ENCODE measurements around the gene UNC119.

The UNC119 gene

DNA sequence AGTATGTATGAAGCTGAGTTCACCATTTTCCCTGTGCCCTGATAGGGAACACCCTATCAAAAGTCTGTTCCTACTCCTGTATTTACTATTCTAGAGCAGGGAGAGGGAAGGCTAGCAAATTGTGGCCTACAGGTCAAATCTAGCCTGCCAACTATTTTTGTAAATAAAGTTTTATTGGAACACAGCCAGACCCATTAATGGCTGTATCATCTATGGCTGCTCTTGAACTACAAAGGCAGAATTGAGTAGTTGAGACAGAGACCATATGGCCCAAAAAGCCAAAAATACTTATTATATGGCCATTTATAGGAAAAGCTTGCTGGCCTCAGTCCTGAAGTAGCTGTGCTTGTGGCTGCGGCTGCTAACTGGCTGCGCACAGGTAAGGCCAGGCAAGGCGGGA, 28.5 kb upstream of the UNC119 start:
- TF ChIP-seq, protein P1, sequence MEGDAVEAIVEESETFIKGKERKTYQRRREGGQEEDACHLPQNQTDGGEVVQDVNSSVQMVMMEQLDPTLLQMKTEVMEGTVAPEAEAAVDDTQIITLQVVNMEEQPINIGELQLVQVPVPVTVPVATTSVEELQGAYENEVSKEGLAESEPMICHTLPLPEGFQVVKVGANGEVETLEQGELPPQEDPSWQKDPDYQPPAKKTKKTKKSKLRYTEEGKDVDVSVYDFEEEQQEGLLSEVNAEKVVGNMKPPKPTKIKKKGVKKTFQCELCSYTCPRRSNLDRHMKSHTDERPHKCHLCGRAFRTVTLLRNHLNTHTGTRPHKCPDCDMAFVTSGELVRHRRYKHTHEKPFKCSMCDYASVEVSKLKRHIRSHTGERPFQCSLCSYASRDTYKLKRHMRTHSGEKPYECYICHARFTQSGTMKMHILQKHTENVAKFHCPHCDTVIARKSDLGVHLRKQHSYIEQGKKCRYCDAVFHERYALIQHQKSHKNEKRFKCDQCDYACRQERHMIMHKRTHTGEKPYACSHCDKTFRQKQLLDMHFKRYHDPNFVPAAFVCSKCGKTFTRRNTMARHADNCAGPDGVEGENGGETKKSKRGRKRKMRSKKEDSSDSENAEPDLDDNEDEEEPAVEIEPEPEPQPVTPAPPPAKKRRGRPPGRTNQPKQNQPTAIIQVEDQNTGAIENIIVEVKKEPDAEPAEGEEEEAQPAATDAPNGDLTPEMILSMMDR (conservative IDR thresholded peaks at IDR 0.05; ENCODE audit: low read length), result no peak
- no peak for TF ChIP-seq EZH2phosphoT487 (IDR thresholded peaks at IDR 0.05; ENCODE audit: borderline replicate concordance)
- Histone ChIP-seq H3K27me3 (ENCODE audit: insufficient read depth, low read length, poor library complexity, severe bottlenecking) (no peaks in the 10 kb centered on the region), H4K20me1 (ENCODE audit: insufficient read depth, low read length, poor library complexity, severe bottlenecking) (no peaks in the 10 kb centered on the region), H3K36me3 (ENCODE audit: insufficient read depth, low read length) (peaks cover 83% of the 10 kb centered on the region; the same call in 1 of the 2 replicates), H3F3A (ENCODE audit: low read depth) (no peaks in the 10 kb centered on the region), H3K4me2 (ENCODE audit: low read depth, low read length, poor library complexity, severe bottlenecking) (no peak overlapping the region), H3K9ac (ENCODE audit: low read depth, low read length, poor library complexity, severe bottlenecking) (no peak overlapping the region), H3K9me3 (ENCODE audit: insufficient read depth, low read depth, low read length) (no peaks in the 10 kb centered on the region), H3K9me2 (replicated peaks; ENCODE audit: low read depth, low read length) (no peaks in the 10 kb centered on the region), H3K4me3 (ENCODE audit: low read length, poor library complexity, severe bottlenecking) (no peak overlapping the region), H2AFZ (ENCODE audit: low read length) (no peak overlapping the region), H3K79me2 (ENCODE audit: insufficient read depth, low read length) (no peaks in the 10 kb centered on the region), H3K4me1 (ENCODE audit: insufficient read depth, low read length, poor library complexity, severe bottlenecking) (no peaks in the 10 kb centered on the region)

DNA sequence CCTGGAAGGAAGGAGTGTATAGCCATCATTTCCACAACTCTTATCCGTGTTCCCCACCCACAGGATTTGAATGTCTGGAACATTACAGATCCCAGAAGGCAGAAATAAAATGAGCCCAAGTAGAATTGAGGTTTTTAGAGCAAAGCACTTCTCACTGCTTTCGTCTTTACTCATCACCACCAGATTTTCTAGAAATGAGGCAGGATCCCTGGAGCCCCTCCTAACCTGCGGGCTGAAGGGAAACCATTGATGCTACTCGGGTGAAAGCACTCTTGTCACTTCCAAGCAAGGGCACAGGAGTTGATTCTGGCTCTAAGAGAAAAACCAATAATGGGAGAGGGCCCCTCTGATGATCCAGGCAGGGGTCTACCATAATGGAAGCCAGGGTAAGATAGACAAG, 27.1 kb upstream of the UNC119 start:
- no peaks in the 10 kb centered on the region for H3F3A ChIP-seq (ENCODE audit: low read depth)
- H3K79me2 ChIP-seq (ENCODE audit: insufficient read depth, low read length), result no peaks in the 10 kb centered on the region
- no peaks in the 10 kb centered on the region for H3K4me1 ChIP-seq (ENCODE audit: insufficient read depth, low read length, poor library complexity, severe bottlenecking)
- no peaks in the 10 kb centered on the region for H3K9me2 ChIP-seq (replicated peaks; ENCODE audit: low read depth, low read length)
- H3K36me3 ChIP-seq (ENCODE audit: insufficient read depth, low read length), result peaks cover 68% of the 10 kb centered on the region; the same call in 1 of the 2 replicates
- no peak overlapping the region for H3K4me2 ChIP-seq (ENCODE audit: low read depth, low read length, poor library complexity, severe bottlenecking)
- H3K9ac ChIP-seq (ENCODE audit: low read depth, low read length, poor library complexity, severe bottlenecking), result no peak overlapping the region
- H3K9me3 ChIP-seq (ENCODE audit: insufficient read depth, low read depth, low read length), result no peaks in the 10 kb centered on the region
- TF ChIP-seq, protein P1 (conservative IDR thresholded peaks at IDR 0.05; ENCODE audit: low read length), result no peak
- TF ChIP-seq EZH2phosphoT487 (IDR thresholded peaks at IDR 0.05; ENCODE audit: borderline replicate concordance), result no peak
- H3K27me3 ChIP-seq (ENCODE audit: insufficient read depth, low read length, poor library complexity, severe bottlenecking), result no peaks in the 10 kb centered on the region
- H2AFZ ChIP-seq (ENCODE audit: low read length), result no peak overlapping the region
- no peak overlapping the region for H3K4me3 ChIP-seq (ENCODE audit: low read length, poor library complexity, severe bottlenecking)
- H4K20me1 ChIP-seq (ENCODE audit: insufficient read depth, low read length, poor library complexity, severe bottlenecking), result no peaks in the 10 kb centered on the region

DNA sequence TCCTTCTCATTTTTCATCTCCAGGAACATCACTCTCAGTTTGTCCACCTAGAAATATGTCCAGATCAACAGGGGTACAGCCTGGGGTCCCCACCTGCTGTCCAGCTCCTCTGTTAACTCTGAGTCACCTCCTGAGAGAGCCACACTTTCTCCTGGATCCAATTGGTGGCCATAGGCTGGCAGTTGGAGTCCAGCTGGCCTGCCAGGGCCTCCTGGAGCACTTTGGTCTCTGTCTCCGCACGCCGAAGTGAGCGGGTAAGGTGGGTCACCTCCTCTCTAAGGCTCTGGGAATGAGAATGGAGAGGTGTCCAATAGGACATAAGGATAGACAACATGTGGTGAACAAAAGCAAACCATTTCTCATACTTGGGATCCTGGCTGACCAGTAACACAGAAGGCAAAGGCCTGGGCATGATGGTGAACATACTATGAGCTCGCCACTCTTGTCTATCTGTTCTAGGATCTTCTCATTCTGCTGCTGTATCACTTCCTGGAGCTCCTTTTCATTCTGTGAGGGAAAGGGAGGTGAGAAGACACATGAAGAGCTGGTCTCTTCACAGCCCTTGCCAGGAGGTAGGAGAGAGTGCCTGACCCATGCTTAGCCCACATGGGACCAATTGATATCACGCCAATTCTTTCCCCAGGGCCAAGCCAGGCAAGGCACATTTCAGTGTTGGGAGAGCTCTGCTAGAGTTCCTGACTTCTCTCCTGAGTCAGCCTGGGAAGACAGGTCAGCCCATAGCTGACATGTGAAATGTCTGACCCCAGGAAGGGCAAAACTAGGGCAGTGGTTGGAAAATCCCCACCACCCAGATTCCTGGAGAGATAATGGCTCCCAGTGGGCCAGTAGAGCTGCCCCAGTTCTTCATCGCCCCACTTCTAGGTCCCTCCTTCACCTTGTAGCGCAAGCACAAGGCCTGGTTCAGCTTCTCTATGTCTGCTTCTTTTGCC, 26.1 kb upstream of the UNC119 start:
- Histone ChIP-seq H3K4me1 (ENCODE audit: insufficient read depth, low read length, poor library complexity, severe bottlenecking) (no peaks in the 10 kb centered on the region), H3K4me2 (ENCODE audit: low read depth, low read length, poor library complexity, severe bottlenecking) (no peak overlapping the region), H3K4me3 (ENCODE audit: low read length, poor library complexity, severe bottlenecking) (no peak overlapping the region), H3K9ac (ENCODE audit: low read depth, low read length, poor library complexity, severe bottlenecking) (no peak overlapping the region), H4K20me1 (ENCODE audit: insufficient read depth, low read length, poor library complexity, severe bottlenecking) (no peaks in the 10 kb centered on the region), H3K36me3 (ENCODE audit: insufficient read depth, low read length) (peaks cover 58% of the 10 kb centered on the region; the same call in 1 of the 2 replicates), H3K9me3 (ENCODE audit: insufficient read depth, low read depth, low read length) (no peaks in the 10 kb centered on the region), H3K27me3 (ENCODE audit: insufficient read depth, low read length, poor library complexity, severe bottlenecking) (no peaks in the 10 kb centered on the region), H2AFZ (ENCODE audit: low read length) (no peak overlapping the region), H3K79me2 (ENCODE audit: insufficient read depth, low read length) (no peaks in the 10 kb centered on the region), H3K9me2 (replicated peaks; ENCODE audit: low read depth, low read length) (no peaks in the 10 kb centered on the region), H3F3A (ENCODE audit: low read depth) (no peaks in the 10 kb centered on the region)
- no peak for TF ChIP-seq EZH2phosphoT487 (IDR thresholded peaks at IDR 0.05; ENCODE audit: borderline replicate concordance)
- TF ChIP-seq, protein P1 (conservative IDR thresholded peaks at IDR 0.05; ENCODE audit: low read length), result no peak
